Posterior cingulate gyrus (tissue), 11 donors: ENCODE measurements around the gene PAWR.
"Not testable (repeated sequence)": the region's sequence is repeated elsewhere in the genome, so short reads cannot be mapped to it uniquely, and the experiment has no call there.

Experiments
- DNase-seq, 10 donors: peaks; one replicate each; pipeline versions ENCODE4 v3.0.0 to v3.0.0-alpha.2; 2020 to 2021; ENCODE audit warnings: mixed read lengths in 3 of 10
- intact Hi-C: fragments of 100-400 bp; cut with DNase I; formaldehyde crosslinking; loops from one replicate; pipeline ENCODE4 v1.15.1; 2023

Gene PAWR

DNA sequence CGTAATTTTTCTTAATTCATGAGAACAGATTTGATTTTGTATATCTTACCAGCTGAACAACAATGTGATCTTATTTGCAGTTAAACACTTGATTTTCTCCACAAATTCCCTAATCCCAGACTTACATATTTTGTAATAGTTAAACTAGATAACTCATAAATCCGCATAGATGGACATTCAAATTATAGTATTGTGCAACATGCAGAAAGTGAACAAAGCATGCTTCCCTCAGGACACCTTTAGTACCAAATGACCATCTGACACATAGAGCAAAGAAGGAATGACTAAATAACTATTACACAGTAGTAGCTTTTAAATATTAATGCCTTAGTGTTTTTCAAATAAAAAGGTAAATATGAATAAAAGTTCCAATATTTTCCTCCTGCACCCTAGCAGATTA lies 88.9 kb downstream of the PAWR start:
- intact Hi-C loops = no loop called here

DNA sequence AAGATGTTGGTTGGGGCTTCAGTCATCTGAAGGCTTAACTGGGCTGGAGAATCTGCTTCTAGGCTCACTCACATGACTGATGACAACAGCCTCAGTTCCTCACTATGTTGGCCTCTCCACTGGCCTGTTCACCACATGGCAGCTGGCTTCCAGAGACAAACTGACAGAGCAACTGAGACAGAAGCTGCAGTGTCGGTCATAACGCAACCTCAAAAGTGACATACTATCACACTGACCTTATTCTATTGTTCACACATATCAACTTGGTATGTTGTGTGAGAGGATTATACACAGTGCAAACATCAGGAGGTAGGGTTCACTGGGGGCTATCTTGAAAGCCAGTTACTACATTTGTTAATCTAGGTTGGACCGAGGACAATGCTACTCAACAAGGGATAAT lies 92.9 kb downstream of the PAWR start:
- DNase-seq = no peak
- intact Hi-C loops = no loop called here

More for the DNA sequence above, 88.9 kb downstream of the PAWR start:
- DNase-seq = no peak

DNA sequence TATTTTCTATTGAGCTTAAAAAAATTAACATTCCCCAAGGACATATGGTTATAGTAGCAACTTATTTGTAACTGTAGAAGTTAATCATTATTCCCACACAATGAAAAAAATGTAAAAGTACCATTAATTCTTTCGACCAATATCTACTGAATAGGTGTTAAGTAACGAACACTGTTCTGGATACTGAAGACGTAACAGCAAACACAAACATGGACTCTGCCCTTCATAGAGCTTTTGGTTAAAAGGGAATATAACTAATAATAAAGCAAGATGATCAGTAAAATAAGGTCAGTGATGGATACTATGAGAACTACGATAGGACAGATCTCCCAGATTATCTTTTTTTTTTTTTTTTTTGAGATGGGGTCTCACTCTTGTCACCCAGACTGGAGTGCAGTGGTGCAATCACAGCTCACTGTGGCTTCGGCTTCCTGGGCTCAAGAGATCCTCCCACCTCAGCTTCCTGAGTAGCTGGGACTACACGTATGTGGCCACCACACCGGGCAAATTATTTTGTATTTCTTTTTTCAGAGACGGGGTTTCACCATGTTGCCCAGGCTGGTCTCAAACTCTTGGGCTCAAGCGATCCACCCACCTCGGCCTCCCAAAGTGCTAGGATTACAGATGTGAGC lies 93.9 kb downstream of the PAWR start:
- intact Hi-C loops = no loop called here
- no peak for DNase-seq

DNA sequence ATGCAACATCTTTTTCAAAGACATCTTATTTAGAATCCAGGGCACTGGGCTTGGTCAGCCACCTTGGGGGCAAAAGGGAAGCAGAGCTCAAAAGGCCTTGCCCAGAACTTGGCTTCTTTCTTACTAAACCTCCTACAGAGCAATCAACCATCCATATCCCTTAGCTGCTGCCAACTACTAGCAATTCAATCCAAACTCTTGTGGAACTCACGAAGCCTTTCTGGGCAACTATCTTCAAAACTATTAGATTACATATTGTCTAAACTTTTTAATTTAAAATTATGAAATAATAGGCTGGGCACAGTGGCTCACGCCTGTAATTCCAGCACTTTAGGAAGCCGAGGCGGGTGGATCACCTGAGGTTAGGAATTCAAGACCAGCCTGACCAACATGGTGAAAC lies 95.5 kb downstream of the PAWR start:
- no peak for DNase-seq
- intact Hi-C loops = no loop called here

DNA sequence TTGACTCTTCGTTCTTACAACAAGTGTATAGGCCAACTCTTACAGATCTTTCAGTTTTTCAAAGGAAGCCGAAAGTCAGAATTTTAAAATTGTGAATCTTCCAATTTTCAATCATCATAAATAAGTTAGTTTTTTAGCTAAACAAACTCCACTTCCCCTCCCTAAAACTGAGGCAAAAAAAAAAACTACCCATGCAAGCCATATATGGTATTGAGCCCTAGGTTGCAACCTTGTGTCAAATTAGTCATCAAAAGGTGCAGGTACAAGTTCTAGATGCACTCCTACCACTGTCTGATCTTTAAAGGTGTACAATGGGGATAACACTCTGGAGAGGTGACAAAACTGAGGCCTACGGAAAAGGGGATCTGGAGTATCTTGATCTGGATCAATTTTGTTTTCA lies 97.9 kb downstream of the PAWR start:
- intact Hi-C loops = no loop called here
- DNase-seq = no peak

DNA sequence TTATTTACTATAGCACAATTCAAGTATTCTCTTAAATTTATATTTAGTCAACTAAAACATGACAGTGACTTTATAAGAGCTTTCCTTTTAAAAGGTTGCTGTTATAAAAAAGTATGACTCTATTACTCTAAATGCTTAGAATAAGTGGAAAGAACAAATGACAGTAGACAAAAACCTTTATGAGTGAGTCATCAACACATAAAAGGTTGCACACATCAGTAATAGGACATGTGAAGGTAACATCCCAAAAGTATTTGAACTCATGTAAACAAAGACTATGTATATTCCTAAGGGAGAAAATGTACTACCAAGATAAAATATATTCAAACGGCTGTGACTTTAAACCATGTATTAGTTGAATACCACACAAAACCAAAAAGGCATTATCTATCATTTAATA lies 98.8 kb downstream of the PAWR start:
- intact Hi-C loops = no loop called here
- no peak for DNase-seq

DNA sequence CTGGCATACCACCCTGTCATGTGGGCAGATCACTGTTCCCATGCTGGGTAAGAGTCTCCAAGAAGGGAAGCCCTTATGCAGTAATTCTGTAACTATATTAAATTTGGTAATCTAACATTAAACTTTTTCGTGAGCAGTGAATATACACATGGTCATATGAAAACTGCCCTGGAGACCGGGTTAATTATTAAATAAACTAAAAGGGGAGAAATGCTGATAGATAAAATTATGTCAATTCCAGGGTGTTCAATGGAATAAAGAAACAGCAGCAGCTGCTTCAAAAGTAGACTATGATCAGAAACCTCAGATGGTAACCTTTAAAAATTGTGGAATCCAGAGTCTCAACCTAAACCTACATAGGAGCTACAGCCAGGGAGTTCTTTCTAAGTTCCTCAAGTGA lies 100.0 kb downstream of the PAWR start:
- DNase-seq = no peak
- intact Hi-C loops = no loop called here

DNA sequence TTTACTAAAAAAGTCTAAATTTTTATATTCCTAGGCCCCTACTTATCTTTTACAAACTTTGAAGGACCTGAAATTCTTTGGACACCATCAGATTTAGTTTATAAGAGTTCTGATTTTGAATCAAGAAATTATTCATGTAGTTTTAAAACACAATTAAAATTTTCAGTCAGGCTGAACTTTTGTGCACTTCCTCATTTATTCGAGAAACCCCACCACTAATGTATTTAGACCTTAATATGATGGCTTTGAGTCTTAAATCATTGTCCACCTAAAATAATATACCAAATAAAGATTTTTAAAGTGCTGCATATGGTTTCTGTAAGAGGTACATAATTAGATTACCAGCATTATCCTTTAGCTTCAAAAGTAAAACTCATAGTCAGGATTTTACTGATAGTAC lies 103.4 kb downstream of the PAWR start:
- DNase-seq = no peak
- intact Hi-C loops = no loop called here

DNA sequence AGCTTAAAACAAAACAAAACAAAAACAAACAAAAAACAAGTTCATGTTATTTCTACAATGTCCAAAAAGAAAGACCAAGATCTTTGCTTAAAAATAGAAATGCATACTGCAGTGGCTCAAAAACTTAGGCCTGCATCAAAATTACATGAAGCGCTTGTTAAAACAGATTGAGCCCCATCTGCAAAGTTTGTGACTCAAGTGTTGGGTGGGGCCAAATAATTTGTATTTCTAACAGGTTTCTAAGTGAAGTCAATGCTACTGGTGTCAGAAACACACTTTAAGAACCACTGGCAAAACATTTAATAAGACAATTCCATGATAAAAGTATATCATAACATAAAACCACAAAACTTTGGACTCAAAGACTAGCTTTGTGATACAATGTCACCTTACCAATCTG lies 105.6 kb downstream of the PAWR start:
- DNase-seq = no peak
- intact Hi-C loops = no loop called here

DNA sequence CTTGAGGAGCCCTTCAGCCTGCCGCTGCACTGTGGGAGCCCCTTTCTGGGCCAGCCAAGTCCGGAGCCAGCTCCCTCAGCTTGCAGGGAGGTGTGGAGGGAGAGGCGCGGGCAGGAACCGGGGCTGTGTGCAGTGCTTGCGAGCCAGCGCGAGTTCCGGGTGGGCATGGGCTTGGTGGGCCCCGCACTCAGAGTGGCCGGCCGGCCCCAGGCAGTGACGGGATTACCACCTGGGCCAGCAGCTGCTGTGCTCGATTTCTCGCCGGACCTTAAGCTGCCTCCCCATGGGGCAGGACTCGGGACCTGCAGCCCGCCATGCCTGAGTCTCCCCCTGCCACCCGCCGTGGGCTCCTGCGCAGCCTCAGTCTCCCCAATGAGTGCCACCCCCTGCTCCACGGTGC lies 116.9 kb downstream of the PAWR start:
- intact Hi-C loops = no loop called here
- peak in 1 of 10 donors; percentile 62 for DNase-seq

DNA sequence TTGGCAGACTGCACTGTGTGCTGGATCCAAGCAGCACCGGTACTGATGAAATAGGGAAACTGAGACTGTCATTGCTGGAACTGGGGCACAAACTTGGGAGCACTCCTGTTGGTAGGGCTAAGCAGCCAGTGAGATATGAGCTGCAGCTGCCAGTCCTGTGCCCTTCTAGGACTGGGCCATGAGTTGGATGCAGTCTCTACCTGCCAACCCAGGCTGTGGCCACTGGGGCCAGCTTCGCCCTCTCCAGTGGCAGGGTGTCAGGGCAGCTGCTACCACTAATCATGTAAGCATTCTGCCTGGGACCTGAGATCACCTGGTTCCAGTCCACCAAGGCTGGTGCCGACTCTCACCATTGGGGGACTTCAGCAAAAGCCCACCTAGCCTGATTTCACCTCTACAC lies 121.1 kb downstream of the PAWR start:
- intact Hi-C loops = no loop called here
- no peak for DNase-seq

DNA sequence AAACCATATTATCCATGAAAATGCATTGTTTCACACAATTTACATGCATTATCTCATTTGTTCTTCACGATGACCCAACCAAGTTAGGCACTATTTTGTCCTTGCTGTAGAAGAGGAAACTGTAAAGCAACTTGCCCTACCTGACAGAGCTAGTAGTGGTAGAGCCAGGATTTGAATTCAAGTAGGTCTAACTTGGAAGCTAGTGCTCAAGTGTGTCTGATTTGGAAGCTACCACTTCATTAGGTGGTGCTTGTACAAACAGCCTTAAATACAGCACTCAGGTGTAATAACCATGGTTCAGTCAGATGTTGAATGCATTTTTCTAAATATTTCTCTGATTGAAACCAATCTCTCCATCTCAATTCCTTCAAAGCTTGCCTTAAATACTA lies 123.6 kb downstream of the PAWR start:
- intact Hi-C loops = no loop called here

DNA sequence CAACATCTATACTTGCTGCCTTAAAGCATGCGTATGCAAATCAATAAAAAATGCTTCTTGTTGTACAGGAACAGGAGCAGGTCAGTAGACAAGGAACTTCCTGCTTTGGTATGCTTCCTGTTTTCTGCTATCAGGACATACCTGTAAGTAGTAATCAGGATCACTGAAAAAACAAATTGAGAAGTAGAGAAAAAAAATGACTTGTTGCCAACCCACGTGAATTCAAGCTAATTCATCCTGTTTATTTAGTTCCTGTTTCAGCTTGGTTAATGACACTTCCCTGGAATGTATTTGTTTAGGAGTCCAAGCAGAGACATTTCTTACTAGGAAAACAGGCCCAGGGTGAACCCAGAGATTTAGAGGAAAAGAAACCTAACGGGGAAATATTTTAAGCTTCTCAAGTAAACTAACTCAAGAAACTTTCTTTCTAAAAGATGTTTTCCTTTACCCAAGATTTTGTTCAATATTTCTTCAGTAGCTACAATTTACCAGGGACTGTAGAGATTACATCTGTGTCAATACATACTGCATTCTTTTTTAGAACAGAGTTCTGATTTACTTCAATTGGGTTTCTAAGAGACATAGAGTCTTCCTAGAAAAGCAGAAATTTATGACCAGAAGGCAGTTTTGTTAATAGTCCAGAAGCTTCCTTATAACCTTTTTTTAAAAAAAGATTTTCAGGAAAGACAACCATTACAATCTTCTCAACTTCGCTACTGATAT lies 124.2 kb downstream of the PAWR start:
- DNase-seq = no peak
- intact Hi-C loops = no loop called here

More for the DNA sequence above, 123.6 kb downstream of the PAWR start:
- no peak for DNase-seq

DNA sequence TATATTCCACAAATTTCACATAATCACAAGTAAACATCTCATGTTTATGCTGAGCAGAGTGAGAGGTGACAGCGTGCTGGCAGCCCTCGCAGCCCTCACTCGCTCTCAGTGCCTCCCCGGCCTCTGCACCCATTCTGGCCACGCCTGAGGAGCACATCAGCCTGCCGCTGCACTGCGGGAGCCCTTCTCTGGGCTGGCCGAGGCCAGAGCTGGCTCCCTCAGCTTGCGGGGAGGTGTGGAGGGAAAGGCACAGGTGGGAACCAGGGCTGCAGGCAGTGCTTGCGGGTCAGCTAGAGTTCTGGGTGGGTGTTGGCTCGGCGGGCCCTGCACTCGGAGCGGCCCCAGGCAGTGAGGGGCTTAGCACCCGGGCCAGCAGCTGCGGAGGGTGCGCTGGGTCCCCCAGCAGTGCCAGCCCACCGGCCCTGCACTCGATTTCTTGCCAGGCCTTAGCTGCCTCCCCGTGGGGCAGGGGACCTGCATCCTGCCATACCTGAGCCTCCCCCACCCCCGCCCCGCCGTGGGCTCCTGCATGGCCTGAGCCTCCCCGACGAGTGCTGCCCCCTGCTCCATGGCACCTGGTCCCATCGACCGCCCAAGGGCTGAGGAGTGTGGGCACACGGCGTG lies 125.9 kb downstream of the PAWR start:
- intact Hi-C loops = not testable (repeated sequence)
- peak in 1 of 10 donors; percentile 51 for DNase-seq

DNA sequence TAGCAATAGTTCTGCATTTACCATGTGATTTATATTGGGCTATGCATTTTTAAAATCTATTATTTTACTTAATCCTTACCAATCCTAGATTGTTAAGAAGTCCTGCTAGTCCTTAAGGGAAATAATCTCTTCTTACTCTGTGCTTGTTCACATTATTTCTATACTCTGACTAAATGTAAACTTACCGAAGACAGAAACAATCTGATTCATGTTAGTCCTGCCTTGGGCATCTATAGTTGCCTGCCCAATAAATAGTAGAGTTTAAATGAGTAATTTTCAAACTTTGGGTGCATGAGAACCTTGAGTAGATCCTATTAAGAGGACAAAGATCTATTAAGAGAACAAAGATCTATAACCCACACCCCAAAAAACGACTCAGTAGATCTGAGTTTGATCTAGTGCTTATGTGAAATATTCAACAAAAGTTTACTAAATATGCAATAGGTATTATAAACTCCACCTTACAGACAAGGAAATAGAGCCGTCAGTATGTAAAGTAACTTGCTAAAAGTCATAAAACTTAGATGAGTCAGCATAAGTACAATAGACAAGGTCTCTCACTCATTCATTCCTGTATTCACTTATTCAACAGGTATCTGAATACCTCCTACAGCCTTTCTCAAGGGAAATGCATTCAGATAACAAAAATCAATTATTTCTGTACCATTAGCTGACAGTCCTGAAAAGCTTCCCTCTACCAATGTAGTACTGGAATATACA lies 127.6 kb downstream of the PAWR start:
- intact Hi-C loops = no loop called here
- DNase-seq = no peak

DNA sequence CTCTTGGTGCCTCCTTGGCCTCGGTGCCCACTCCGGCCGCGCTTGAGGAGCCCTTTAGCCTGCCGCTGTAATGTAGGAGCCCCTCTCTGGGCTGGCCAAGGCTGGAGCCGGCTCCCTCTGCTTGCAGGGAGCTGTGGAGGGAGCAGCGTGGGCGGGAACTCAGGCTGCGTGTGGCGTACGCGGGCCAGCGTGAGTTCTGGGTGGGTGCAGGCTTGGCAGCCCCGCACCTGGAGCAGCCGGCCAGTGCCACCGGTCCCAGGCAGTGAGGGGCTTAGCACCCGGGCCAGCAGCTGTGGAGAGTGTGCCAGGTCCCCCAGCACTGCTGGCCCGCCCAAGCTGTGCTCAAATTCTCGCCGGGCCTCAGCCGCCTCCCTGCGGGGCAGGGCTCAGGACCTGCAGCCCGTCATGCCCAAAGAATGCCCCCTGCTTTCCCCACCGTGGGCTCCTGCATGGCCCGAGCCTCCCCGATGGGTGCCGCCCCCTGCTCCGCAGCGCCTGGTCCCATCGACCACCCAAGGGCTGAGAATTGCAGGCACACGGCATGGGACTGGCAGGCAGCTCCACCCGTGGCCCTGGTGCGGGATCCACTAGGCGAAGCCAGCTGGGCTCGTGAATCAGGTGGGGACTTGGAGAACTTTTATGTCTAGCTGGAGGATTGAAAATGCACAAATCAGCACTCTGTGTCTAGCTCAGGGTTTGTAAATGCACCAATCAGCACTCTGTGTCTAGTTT lies 129.2 kb downstream of the PAWR start:
- peak in 1 of 10 donors; percentile 71 for DNase-seq
- intact Hi-C loops = no loop called here

DNA sequence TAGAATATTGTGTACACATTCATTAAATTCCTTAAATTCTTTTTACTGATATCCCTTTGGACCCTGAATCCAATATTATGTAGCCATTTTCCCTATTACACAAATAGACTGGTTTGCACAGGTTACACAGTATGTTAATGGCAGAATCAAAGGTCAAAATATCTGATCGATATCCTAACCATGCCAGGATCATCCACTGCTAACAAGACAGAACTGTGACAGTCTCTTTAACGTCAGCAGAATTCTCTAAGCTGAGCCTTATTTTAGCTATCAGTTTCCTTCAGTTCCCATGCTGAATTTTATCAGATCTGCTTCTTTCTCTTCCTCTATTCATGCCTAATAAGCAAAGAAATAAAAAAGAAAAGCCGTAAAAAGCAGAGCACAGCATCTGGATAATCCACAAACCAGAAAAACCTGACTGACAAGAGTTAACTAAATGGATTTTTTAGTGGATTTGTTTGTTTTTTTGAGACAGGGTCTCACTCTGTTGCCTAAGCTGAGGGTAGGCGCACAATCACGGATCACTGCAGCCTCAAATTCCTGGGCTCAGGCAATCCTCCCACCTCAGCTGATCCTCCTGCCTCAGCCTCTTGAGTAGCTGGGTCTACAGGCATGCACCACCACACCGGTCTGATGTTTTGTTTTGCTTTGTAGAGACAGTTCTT lies 130.4 kb downstream of the PAWR start:
- DNase-seq = no peak
- intact Hi-C loops = no loop called here

DNA sequence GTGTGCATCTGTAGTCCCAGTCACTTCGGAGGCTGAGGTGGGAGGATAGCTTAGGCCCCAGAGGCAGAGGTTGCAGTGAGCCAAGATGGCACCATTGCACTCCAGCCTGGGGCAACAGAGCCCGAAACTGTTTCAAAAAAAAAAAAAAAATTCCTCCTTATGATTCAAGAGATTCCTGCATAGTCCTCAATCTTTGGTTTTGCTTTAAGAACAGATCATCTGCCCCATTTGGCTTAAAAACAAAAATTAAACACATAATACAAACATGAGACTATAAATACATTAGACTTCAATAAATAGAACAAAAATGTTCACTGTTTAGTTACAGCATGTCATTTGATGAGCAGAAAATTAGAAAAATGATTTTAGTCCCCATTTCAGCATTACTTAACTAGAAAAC lies 131.2 kb downstream of the PAWR start:
- intact Hi-C loops = loop anchor here (5.0 kb wide), 3 partner anchors 178 to 1203 kb away; no protein-coding TSS in a partner anchor
- no peak for DNase-seq

DNA sequence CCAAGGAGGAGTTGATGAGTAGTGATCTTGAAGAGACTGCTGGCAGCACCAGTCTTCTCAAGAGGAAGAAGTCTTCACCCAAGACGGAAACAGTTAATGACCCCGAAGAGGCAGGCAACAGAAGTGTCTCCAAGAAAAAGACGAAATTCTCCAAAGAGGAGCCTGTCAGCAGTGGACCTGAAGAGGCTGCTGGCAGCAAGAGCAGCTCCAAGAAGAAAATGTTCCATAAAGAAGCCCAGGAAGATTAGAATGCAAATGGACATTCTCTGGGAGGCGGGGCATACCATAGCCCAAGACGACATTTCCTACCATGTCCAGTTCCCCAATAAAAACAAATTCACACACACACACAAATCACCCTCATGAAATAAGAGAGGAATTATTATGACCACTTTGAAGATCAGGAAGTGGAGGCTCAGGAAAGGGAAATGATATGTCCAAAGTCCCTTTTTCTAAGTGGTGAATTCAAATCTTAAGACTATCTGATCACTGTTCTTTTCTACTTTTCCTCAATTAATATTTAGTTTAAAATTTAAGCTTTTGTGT lies 131.8 kb downstream of the PAWR start:
- no peak for DNase-seq
- intact Hi-C loops = loop anchor here (5.0 kb wide), 3 partner anchors 178 to 1203 kb away; no protein-coding TSS in a partner anchor
